Colonic mucosa (tissue), 4 donors: ENCODE data around the gene FNDC3B. TPM values are rescaled to one million over a fixed set of nuclear protein-coding genes. Genes with fewer than 3 reads are reported as not detected.

Experiments
- DNase-seq: peaks from one replicate; pipeline ENCODE4 v3.0.0-alpha.2; 2020
- H3K27ac ChIP-seq: fragments of 200-600 bp; one replicate; pipeline ENCODE4 v1.8.0; 2021
- H3K27me3 ChIP-seq: fragments of 200-600 bp; one replicate; pipeline ENCODE4 v1.8.0; 2021
- H3K36me3 ChIP-seq: fragments of 200-600 bp; one replicate; pipeline ENCODE4 v1.8.0; 2021
- H3K4me1 ChIP-seq: fragments of 200-600 bp; one replicate; pipeline ENCODE4 v1.8.0; 2021; ENCODE audit warnings: mild to moderate bottlenecking
- H3K4me3 ChIP-seq: fragments of 200-600 bp; one replicate; pipeline ENCODE4 v1.8.0; 2021
- H3K9ac ChIP-seq, 2 donors: one replicate each; pipeline ENCODE4 v1.7.0; 2013; ENCODE audit warnings: control low read depth in 2 of 2, low read depth in 2 of 2, low read length in 2 of 2
- H3K9me3 ChIP-seq: fragments of 200-600 bp; one replicate; pipeline ENCODE4 v1.8.0; 2021
- CTCF ChIP-seq: fragments of 200-600 bp; IDR thresholded peaks from one replicate; pipeline ENCODE4 v1.8.0; 2022; ENCODE audit warnings: antibody characterized with exemption, mild to moderate bottlenecking
- intact Hi-C: fragments of 100-400 bp; cut with DNase I; formaldehyde crosslinking; loops from one replicate; pipeline ENCODE4 v1.14.1; 2022
- total RNA-seq, 2 donors: library from RNA; stranded (reverse); fragmentation: NEBNext Ultra II Directional in 1 of 2; extraction: Animal tissue kit (Norgen Biotek cat#: 25700) in 1 of 2; gene quantifications; one replicate each; pipeline ENCODE4 v1.2.1, GENCODE V29; 2021
- donor health status: healthy.
- donor health status: DM: no; HTN: no; CAD: no.
- donor health status: DM: no; HTN: no; CAD: no.

Gene FNDC3B
- total RNA-seq, 2 donors from 2014 or later, result 66.7 to 142 TPM

GRCh38 chr3:172380632-172381031 lies 341.3 kb downstream of the FNDC3B start:
- no peak for TF ChIP-seq CTCF
- DNase-seq, result no peak
- H3K36me3 ChIP-seq, result peaks cover 8% of the 10 kb centered on the region

GRCh38 chr3:172383306-172383796 lies 344.0 kb downstream of the FNDC3B start:
- Histone ChIP-seq H3K9ac (no peak overlapping the region), H3K4me3 (no peak overlapping the region), H3K36me3 (peaks cover 8% of the 10 kb centered on the region), H3K27me3 (no peaks in the 10 kb centered on the region), H3K9me3 (no peaks in the 10 kb centered on the region), H3K27ac (no peak overlapping the region), H3K4me1 (no peaks in the 10 kb centered on the region)
- DNase-seq, result no peak
- intact Hi-C loops, result no loop called here
- no peak for TF ChIP-seq CTCF

More at GRCh38 chr3:172380632-172381031, 341.3 kb downstream of the FNDC3B start:
- intact Hi-C loops, result no loop called here
- H3K4me1 ChIP-seq, result no peaks in the 10 kb centered on the region
- no peaks in the 10 kb centered on the region for H3K27me3 ChIP-seq
- H3K9me3 ChIP-seq, result no peaks in the 10 kb centered on the region
- H3K27ac ChIP-seq, result no peak overlapping the region
- no peak overlapping the region for H3K9ac ChIP-seq
- no peak overlapping the region for H3K4me3 ChIP-seq

- DNase-seq, result no peak
- Histone ChIP-seq H3K4me3 (no peak overlapping the region), H3K4me1 (no peaks in the 10 kb centered on the region), H3K36me3 (no peaks in the 10 kb centered on the region), H3K9me3 (no peaks in the 10 kb centered on the region), H3K27ac (no peak overlapping the region), H3K9ac (no peak overlapping the region), H3K27me3 (no peaks in the 10 kb centered on the region)
- TF ChIP-seq CTCF, result no peak
- intact Hi-C loops, result no loop called here
These were observed 345.5 kb downstream of the FNDC3B start for GRCh38 chr3:172384836-172385235.

GRCh38 chr3:172387728-172388127 lies 348.4 kb downstream of the FNDC3B start:
- H3K27me3 ChIP-seq, result no peaks in the 10 kb centered on the region
- H3K9me3 ChIP-seq, result no peaks in the 10 kb centered on the region
- no peak overlapping the region for H3K27ac ChIP-seq
- DNase-seq, result no peak
- no peak overlapping the region for H3K9ac ChIP-seq
- intact Hi-C loops, result no loop called here
- no peaks in the 10 kb centered on the region for H3K36me3 ChIP-seq
- no peak for TF ChIP-seq CTCF
- H3K4me3 ChIP-seq, result no peak overlapping the region
- no peaks in the 10 kb centered on the region for H3K4me1 ChIP-seq

- no peak for DNase-seq
- Histone ChIP-seq H3K9ac (no peak overlapping the region), H3K27me3 (no peaks in the 10 kb centered on the region), H3K4me1 (no peaks in the 10 kb centered on the region), H3K4me3 (no peak overlapping the region), H3K9me3 (no peaks in the 10 kb centered on the region), H3K27ac (no peak overlapping the region), H3K36me3 (no peaks in the 10 kb centered on the region)
- intact Hi-C loops, result no loop called here
- TF ChIP-seq CTCF, result no peak
These were observed 349.2 kb downstream of the FNDC3B start for GRCh38 chr3:172388412-172389078.
